GM12878 (cell line): ENCODE data around the gene FMNL2. TPM values are rescaled to one million over a fixed set of nuclear protein-coding genes. Genes with fewer than 3 reads are reported as not detected.
A peak's percentile ranks its signal among the peaks of the same experiment; 100 is the strongest.

Source experiments
- ATAC-seq: fragments of 200-7000 bp; cut with Tn5 transposase; 3 replicates; pipeline ENCODE4 v1.9.1; 2020; ENCODE audit warnings: mild to moderate bottlenecking, moderate library complexity
- BruUV-seq: library from RNA; stranded (reverse); fragments of 400-500 nt; replicated peaks from 2 replicates; lab custom pipeline; 2021; lab: Mats Ljungman, UMichigan
- CTCF ChIA-PET: fragments of 300-600 bp; sonication (Branson Sonifier 250); formaldehyde crosslinking; extraction: SDS; loops from one replicate; lab custom pipeline; 2021; ENCODE audit warnings: inconsistent platforms; lab: Yijun Ruan, JAX
- POLR2A ChIA-PET: fragments of 350-600 bp; formaldehyde crosslinking; extraction: SDS; loops from one replicate; lab custom pipeline; 2021; ENCODE audit warnings: inconsistent platforms; lab: Charles Lee
- RAD21 ChIA-PET: fragments of 300-600 bp; sonication (Branson Sonifier 250); formaldehyde crosslinking; loops from one replicate; lab custom pipeline; 2023; ENCODE audit warnings: antibody characterized with exemption; ENCODE audit not compliant: unreplicated experiment; lab: Charles Lee
- SMC1A ChIA-PET: fragments of 300-600 bp; sonication (Branson Sonifier 250); formaldehyde crosslinking; loops from one replicate; lab custom pipeline; 2023; ENCODE audit not compliant: unreplicated experiment, uncharacterized antibody; lab: Charles Lee
- DNase-seq: peaks from one replicate; pipeline ENCODE4 v3.0.0-alpha.2; 2011; ENCODE audit warnings: low read depth, low spot score
- FAIRE-seq: peaks from 3 replicates; lab custom pipeline; 2011; peaks lifted over from hg19 to GRCh38; lab: Jason Lieb, UNC
- H2AFZ ChIP-seq: 2 replicates; pipeline ENCODE4 v1.6.0; 2011; ENCODE audit warnings: low read depth, low read length, control low read depth; ENCODE audit not compliant: control insufficient read depth
- H3K27ac ChIP-seq: 2 replicates; pipeline ENCODE4 v1.5.1; 2011; ENCODE audit warnings: control low read depth; ENCODE audit not compliant: control insufficient read depth, insufficient read depth
- H3K27me3 ChIP-seq, 2 experiments: replicated peaks in 1 of 2; 2 replicates each; pipeline versions ENCODE4 v1.6.0 to v1.6.1; 2011; ENCODE audit warnings: low read length in 1 of 2; ENCODE audit not compliant: control insufficient read depth in 2 of 2, insufficient read depth in 2 of 2
- H3K36me3 ChIP-seq, 2 experiments: 2 replicates each; pipeline ENCODE4 v1.5.1; 2011; ENCODE audit warnings: low read length in 1 of 2; ENCODE audit not compliant: control insufficient read depth in 2 of 2, insufficient read depth in 2 of 2
- H3K4me1 ChIP-seq: 2 replicates; pipeline ENCODE4 v1.6.1; 2011; ENCODE audit warnings: mild to moderate bottlenecking, low read length, moderate library complexity, mixed read lengths; ENCODE audit not compliant: control insufficient read depth, insufficient read depth
- H3K4me2 ChIP-seq: 2 replicates; pipeline ENCODE4 v1.6.0; 2011; ENCODE audit warnings: control low read depth; ENCODE audit not compliant: control insufficient read depth, insufficient read depth
- H3K4me3 ChIP-seq: fragments of 200-600 bp; sonication (generic); 2 replicates; pipeline ENCODE4 v1.5.1; 2016
- H3K79me2 ChIP-seq: 2 replicates; pipeline ENCODE4 v1.6.0; 2011; ENCODE audit warnings: low read length; ENCODE audit not compliant: control insufficient read depth, insufficient read depth
- H3K9ac ChIP-seq: 2 replicates; pipeline ENCODE4 v1.8.0; 2011; ENCODE audit warnings: low read length, control low read depth, mixed read lengths; ENCODE audit not compliant: control insufficient read depth, insufficient read depth
- H3K9me3 ChIP-seq: replicated peaks from 3 replicates; pipeline ENCODE4 v1.5.1; 2011; ENCODE audit warnings: mild to moderate bottlenecking, low read length; ENCODE audit not compliant: control insufficient read depth, insufficient read depth
- H4K20me1 ChIP-seq: 2 replicates; pipeline ENCODE4 v1.6.0; 2011; ENCODE audit not compliant: control insufficient read depth, insufficient read depth
- CTCF ChIP-seq, 3 experiments: IDR thresholded peaks in 2 of 3; conservative IDR thresholded peaks in 1 of 3; 2 replicates each; pipeline ENCODE4 v1.5.1; 2011; ENCODE audit warnings: low read depth in 3 of 3, low read length in 3 of 3, mild to moderate bottlenecking in 3 of 3, control low read depth in 2 of 3, moderate library complexity in 2 of 3, inconsistent platforms in 1 of 3, mixed read lengths in 1 of 3; ENCODE audit not compliant: control insufficient read depth in 2 of 3, insufficient read depth in 1 of 3; ENCODE audit errors: extremely low read depth in 1 of 3
- HDAC2 ChIP-seq: fragments of 200-600 bp; sonication (generic); IDR thresholded peaks from 2 replicates; pipeline ENCODE4 v1.6.1; 2017
- RB1 ChIP-seq: fragments of 450-650 bp; formaldehyde crosslinking; IDR thresholded peaks from 2 replicates; pipeline ENCODE4 v1.6.1; 2017; ENCODE audit warnings: mild to moderate bottlenecking, borderline replicate concordance
- TCF3 ChIP-seq: IDR thresholded peaks from 2 replicates; pipeline ENCODE4 v1.6.1; 2012; ENCODE audit warnings: low read depth, mild to moderate bottlenecking, low read length, borderline replicate concordance; ENCODE audit not compliant: insufficient read depth
- ZBTB40 ChIP-seq: fragments of 450-650 bp; IDR thresholded peaks from 2 replicates; pipeline ENCODE4 v1.6.1; 2016; ENCODE audit warnings: mild to moderate bottlenecking, moderate library complexity, borderline replicate concordance
- WGBS: methylation state at CpG from one replicate; pipeline ENCODE4 v1.1.6; 2016; ENCODE audit warnings: low lambda C conversion rate; ENCODE audit not compliant: insufficient replicate concordance, insufficient coverage; ENCODE audit errors: missing lambda C conversion rate; 5-methylcytosine and 5-hydroxymethylcytosine counted together
- in situ Hi-C: fragments of 300-500 bp; cut with MboI; formaldehyde crosslinking; loops from 9 replicates; pipeline ENCODE4 v1.14.3; 2018; ENCODE audit warnings: mixed read lengths
- intact Hi-C: fragments of 100-400 bp; cut with micrococcal nuclease; formaldehyde crosslinking; loops from one replicate; pipeline ENCODE4 v1.14.2; 2022; ENCODE audit not compliant: unreplicated experiment
- polyA plus RNA-seq, 11 experiments: library from polyadenylated mRNA; depleted of rRNA in 4 of 11; unstranded in 6 of 11; stranded (reverse) in 5 of 11; fragments of >200 nt; fragmentation: Nextera tagmentation in 4 of 11; fragmentation: Illumina TruSeq in 1 of 11; extraction: Ambion mirVana in 4 of 11; extraction: Trizol in 1 of 11; gene quantifications; 1 replicate in 1 of 11; 2 replicates in 10 of 11; pipeline versions ENCODE4 v1.2.1 to v1.2.3, GENCODE V29; 2011 to 2016; ENCODE audit warnings: inconsistent platforms in 2 of 11, missing spikeins in 2 of 11, low read depth in 1 of 11
- total RNA-seq, 4 experiments: library from RNA; depleted of rRNA in 3 of 4; stranded (reverse); fragments of >200 nt in 3 of 4; fragmentation: Illumina TruSeq in 1 of 4; extraction: Trizol in 1 of 4; gene quantifications; 2 replicates each; pipeline versions ENCODE4 v1.2.1 to v1.2.3, GENCODE V29; 2013 to 2021

Gene FMNL2
- total and polyA plus RNA-seq, 10 of the 15 experiments (the other 5 are each of a cell fraction or from before 2014, with no cell fraction given), result 0.13 to 9.9 (median 0.35) TPM

GRCh38 chr2:152569186-152569585, 234.2 kb downstream of the FMNL2 start:
- Histone ChIP-seq H3K27ac (no peak overlapping the region), H3K27me3 (no peaks in the 10 kb centered on the region), H4K20me1 (no peaks in the 10 kb centered on the region), H3K36me3 (no peaks in the 10 kb centered on the region), H3K9me3 (no peaks in the 10 kb centered on the region), H3K79me2 (no peaks in the 10 kb centered on the region), H3K9ac (no peak overlapping the region), H2AFZ (no peak overlapping the region), H3K4me3 (no peak overlapping the region), H3K4me2 (no peak overlapping the region), H3K4me1 (peaks cover 30% of the 10 kb centered on the region)
- intact Hi-C loops (loop anchor here (5.0 to 10.0 kb wide), 3 partner anchors 232 to 524 kb away; partner anchors contain the start of genes FMNL2 and STAM2), in situ Hi-C loops (no loop called here)
- CTCF ChIA-PET, result interaction anchor here (0.7 to 1.0 kb wide), 3 partner anchors 14 to 66 kb away, joined by 3 read pairs; no protein-coding TSS in a partner anchor
- no TSS peak for BruUV-seq
- POLR2A ChIA-PET, result interaction anchor here (0.6 to 0.7 kb wide), 3 partner anchors 28 to 680 kb away, joined by 3 to 4 read pairs (median 3); no protein-coding TSS in a partner anchor
- 90% methylated on average over 7 of the region's 7 CpGs for WGBS
- DNase-seq (no peak), ATAC-seq (no peak), FAIRE-seq (no peak)
- TF ChIP-seq ZBTB40, result no peak
- TF ChIP-seq RB1, result no peak
- peak in 1 of 3 experiments; percentile 12; a peak in 1 of 6 replicates for TF ChIP-seq CTCF (IDR thresholded peaks at IDR 0.05 in 2 of 3, conservative IDR thresholded peaks at IDR 0.05 in 1 of 3; ENCODE audit: control insufficient read depth in 2 of 3, extremely low read depth in 1 of 3, insufficient read depth in 1 of 3, low read depth in 3 of 3, low read length in 3 of 3)
- no peak for TF ChIP-seq HDAC2
- no peak for TF ChIP-seq TCF3
- SMC1A ChIA-PET, result interaction anchor here (0.8 to 3.8 kb wide), 9 partner anchors 9 to 162 kb away, joined by 3 to 24 read pairs (median 5); no protein-coding TSS in a partner anchor
- RAD21 ChIA-PET, result no interaction called here
